H9 (cell line): ENCODE results near the gene PDE4B. TPM values are rescaled to one million over a fixed set of nuclear protein-coding genes. Genes with fewer than 3 reads are reported as not detected.

ENCODE experiments used
- DNase-seq: peaks from one replicate; pipeline ENCODE4 v3.0.0-alpha.2; 2017
- H2AFZ ChIP-seq: one replicate; pipeline ENCODE4 v1.6.1; 2013; ENCODE audit warnings: mild to moderate bottlenecking, low read length, control low read depth, moderate library complexity
- H2AK5ac ChIP-seq: 2 replicates; pipeline ENCODE4 v1.6.1; 2013; ENCODE audit warnings: low read length, control low read depth, mixed read lengths; ENCODE audit not compliant: insufficient read length
- H2BK120ac ChIP-seq: one replicate; pipeline ENCODE4 v1.6.1; 2013; ENCODE audit warnings: low read depth, mild to moderate bottlenecking, low read length, control low read depth, inconsistent platforms; ENCODE audit not compliant: poor library complexity, severe bottlenecking
- H2BK12ac ChIP-seq: 2 replicates; pipeline ENCODE4 v1.6.1; 2013; ENCODE audit warnings: low read length, control low read depth, mixed read lengths, low read depth; ENCODE audit not compliant: insufficient read length
- H2BK15ac ChIP-seq: 2 replicates; pipeline ENCODE4 v1.6.1; 2013; ENCODE audit warnings: low read depth, low read length, control low read depth
- H2BK20ac ChIP-seq: one replicate; pipeline ENCODE4 v1.6.1; 2013; ENCODE audit warnings: low read depth, mild to moderate bottlenecking, low read length, control low read depth, inconsistent platforms; ENCODE audit not compliant: poor library complexity, severe bottlenecking
- H2BK5ac ChIP-seq: 2 replicates; pipeline ENCODE4 v1.6.1; 2013; ENCODE audit warnings: low read length, control low read depth, mixed read lengths; ENCODE audit not compliant: insufficient read length
- H3K14ac ChIP-seq: 2 replicates; pipeline ENCODE4 v1.6.1; 2013; ENCODE audit warnings: low read length, control low read depth; ENCODE audit not compliant: insufficient read depth
- H3K18ac ChIP-seq: 2 replicates; pipeline ENCODE4 v1.6.1; 2013; ENCODE audit warnings: low read depth, mild to moderate bottlenecking, mixed read lengths, low read length, control low read depth; ENCODE audit not compliant: insufficient read length
- H3K23ac ChIP-seq: 2 replicates; pipeline ENCODE4 v1.6.1; 2013; ENCODE audit warnings: low read length, control low read depth, mixed read lengths, low read depth; ENCODE audit not compliant: insufficient read length
- H3K23me2 ChIP-seq: 2 replicates; pipeline ENCODE4 v1.6.1; 2013; ENCODE audit warnings: low read depth, mild to moderate bottlenecking, mixed read lengths, low read length, control low read depth; ENCODE audit not compliant: insufficient read length, poor library complexity, severe bottlenecking
- H3K27ac ChIP-seq: 2 replicates; pipeline ENCODE4 v1.5.1; 2013; ENCODE audit warnings: low read length, control low read depth, mixed read lengths, low read depth; ENCODE audit not compliant: insufficient read length
- H3K27me3 ChIP-seq: 2 replicates; pipeline ENCODE4 v1.6.1; 2013; ENCODE audit warnings: low read length, control low read depth, inconsistent platforms; ENCODE audit not compliant: insufficient read depth
- H3K4ac ChIP-seq: 2 replicates; pipeline ENCODE4 v1.6.1; 2013; ENCODE audit warnings: low read depth, mild to moderate bottlenecking, control low read depth, inconsistent platforms, low read length, moderate library complexity
- H3K4me1 ChIP-seq: 2 replicates; pipeline ENCODE4 v1.6.1; 2013; ENCODE audit warnings: low read length, control low read depth, inconsistent platforms; ENCODE audit not compliant: insufficient read depth
- H3K4me2 ChIP-seq: 2 replicates; pipeline ENCODE4 v1.6.1; 2013; ENCODE audit warnings: low read length, control low read depth, mixed read lengths; ENCODE audit not compliant: insufficient read length, insufficient read depth
- H3K56ac ChIP-seq: 2 replicates; pipeline ENCODE4 v1.6.1; 2013; ENCODE audit warnings: low read depth, mild to moderate bottlenecking, mixed read lengths, low read length, control low read depth; ENCODE audit not compliant: insufficient read length
- H3K79me1 ChIP-seq: 2 replicates; pipeline ENCODE4 v1.6.1; 2013; ENCODE audit warnings: low read depth, mild to moderate bottlenecking, moderate library complexity, low read length, control low read depth, inconsistent platforms; ENCODE audit not compliant: insufficient read depth, poor library complexity, severe bottlenecking
- H3K79me2 ChIP-seq: 2 replicates; pipeline ENCODE4 v1.6.1; 2013; ENCODE audit warnings: low read length, control low read depth, inconsistent platforms; ENCODE audit not compliant: insufficient read depth
- H3K9ac ChIP-seq: 2 replicates; pipeline ENCODE4 v1.6.1; 2013; ENCODE audit warnings: low read length, control low read depth, mixed read lengths; ENCODE audit not compliant: insufficient read length; ENCODE audit errors: extremely low read depth
- H3K9me3 ChIP-seq: one replicate; pipeline ENCODE4 v1.6.1; 2013; ENCODE audit warnings: low read depth, low read length, inconsistent platforms; ENCODE audit not compliant: control insufficient read depth
- H3T11ph ChIP-seq: one replicate; pipeline ENCODE4 v1.6.1; 2013; ENCODE audit warnings: mild to moderate bottlenecking, low read length, control low read depth, inconsistent platforms
- H4K20me1 ChIP-seq: one replicate; pipeline ENCODE4 v1.6.1; 2013; ENCODE audit not compliant: control insufficient read depth, insufficient read length, insufficient read depth
- H4K5ac ChIP-seq: 2 replicates; pipeline ENCODE4 v1.6.1; 2013; ENCODE audit warnings: low read depth, mild to moderate bottlenecking, mixed read lengths, low read length, control low read depth; ENCODE audit not compliant: insufficient read length
- H4K8ac ChIP-seq: replicated peaks from 2 replicates; pipeline ENCODE4 v1.6.1; 2013; ENCODE audit warnings: low read length, control low read depth, mixed read lengths, low read depth; ENCODE audit not compliant: insufficient read length
- H4K91ac ChIP-seq: 2 replicates; pipeline ENCODE4 v1.6.1; 2013; ENCODE audit warnings: low read depth, mild to moderate bottlenecking, moderate library complexity, mixed read lengths, low read length, control low read depth; ENCODE audit not compliant: insufficient read length
- H3K27ac Mint-ChIP-seq, 3 experiments: 2 replicates in 2 of 3; 3 replicates in 1 of 3; pipeline ENCODE4 v1.8.0; 2020 to 2021; ENCODE audit warnings: mixed read lengths in 3 of 3, mild to moderate bottlenecking in 1 of 3, moderate library complexity in 1 of 3
- H3K27me3 Mint-ChIP-seq: 2 replicates; pipeline ENCODE4 v1.8.0; 2021; ENCODE audit warnings: low read depth, mild to moderate bottlenecking, moderate library complexity, mixed read lengths
- H3K36me3 Mint-ChIP-seq, 3 experiments: 2 replicates in 2 of 3; 3 replicates in 1 of 3; pipeline ENCODE4 v1.8.0; 2020 to 2021; ENCODE audit warnings: low read depth in 3 of 3, mixed read lengths in 3 of 3; ENCODE audit not compliant: insufficient read depth in 1 of 3
- H3K4me1 Mint-ChIP-seq, 2 experiments: 2 replicates each; pipeline ENCODE4 v1.8.0; 2020; ENCODE audit warnings: mixed read lengths in 2 of 2
- H3K4me3 Mint-ChIP-seq, 2 experiments: 2 replicates in 1 of 2; 3 replicates in 1 of 2; pipeline ENCODE4 v1.8.0; 2020 to 2021; ENCODE audit warnings: mild to moderate bottlenecking in 2 of 2, mixed read lengths in 2 of 2, moderate library complexity in 1 of 2
- H3K9me3 Mint-ChIP-seq, 2 experiments: 2 replicates in 1 of 2; 3 replicates in 1 of 2; pipeline ENCODE4 v1.8.0; 2020; ENCODE audit warnings: mild to moderate bottlenecking in 2 of 2, mixed read lengths in 2 of 2, moderate library complexity in 1 of 2
- WGBS: extraction: QIAGEN DNeasy Blood & Tissue Kit; methylation state at CpG from one replicate; pipeline ENCODE4 v1.1.7; 2013; ENCODE audit warnings: missing lambda C conversion rate, low lambda C conversion rate, mixed read lengths; ENCODE audit not compliant: insufficient read length; ENCODE audit errors: extremely low coverage; 5-methylcytosine and 5-hydroxymethylcytosine counted together
- total RNA-seq: library from RNA; stranded (reverse); gene quantifications from 2 replicates; pipeline ENCODE4 v1.2.1, GENCODE V29; 2021
- TF ChIP-seq, protein P1 (sequence below): fragments of 200-600 bp; sonication (generic); conservative IDR thresholded peaks from 3 replicates; pipeline ENCODE4 v1.8.0; 2021; ENCODE audit warnings: antibody characterized with exemption, mild to moderate bottlenecking

PDE4B gene
- total RNA-seq, 1 experiment from 2014 or later: 19.8 TPM

- no peaks in the 10 kb centered on the region for H3K9me3 Mint-ChIP-seq
- Histone ChIP-seq H3K23me2 (no peaks in the 10 kb centered on the region), H3K18ac (no peak overlapping the region), H4K5ac (no peak overlapping the region), H3K4me1 (no peaks in the 10 kb centered on the region), H2AK5ac (no peak overlapping the region), H3K23ac (no peak overlapping the region), H4K91ac (no peak overlapping the region), H3K4ac (no peak overlapping the region), H3K27ac (no peak overlapping the region), H3T11ph (no peak overlapping the region), H3K56ac (no peak overlapping the region), H3K79me2 (no peaks in the 10 kb centered on the region), H2BK120ac (no peak overlapping the region), H2BK5ac (no peak overlapping the region), H3K14ac (no peak overlapping the region), H4K20me1 (no peaks in the 10 kb centered on the region), H3K9ac (no peak overlapping the region), H2AFZ (no peak overlapping the region), H2BK12ac (no peak overlapping the region), H3K9me3 (no peaks in the 10 kb centered on the region), H3K4me2 (no peak overlapping the region), H2BK15ac (no peak overlapping the region), H3K79me1 (no peaks in the 10 kb centered on the region), H2BK20ac (no peak overlapping the region), H4K8ac (no peak overlapping the region), H3K27me3 (no peaks in the 10 kb centered on the region)
- WGBS: no CpG with 5 or more reads among the region's 4 CpGs
- H3K4me1 Mint-ChIP-seq: peaks cover 16 to 29% of the 10 kb centered on the region in 2 experiments
- no peak for DNase-seq
- H3K36me3 Mint-ChIP-seq: no peaks in the 10 kb centered on the region
- H3K27me3 Mint-ChIP-seq: peaks cover 12% of the 10 kb centered on the region
- H3K4me3 Mint-ChIP-seq: no peak overlapping the region
- TF ChIP-seq, protein P1, sequence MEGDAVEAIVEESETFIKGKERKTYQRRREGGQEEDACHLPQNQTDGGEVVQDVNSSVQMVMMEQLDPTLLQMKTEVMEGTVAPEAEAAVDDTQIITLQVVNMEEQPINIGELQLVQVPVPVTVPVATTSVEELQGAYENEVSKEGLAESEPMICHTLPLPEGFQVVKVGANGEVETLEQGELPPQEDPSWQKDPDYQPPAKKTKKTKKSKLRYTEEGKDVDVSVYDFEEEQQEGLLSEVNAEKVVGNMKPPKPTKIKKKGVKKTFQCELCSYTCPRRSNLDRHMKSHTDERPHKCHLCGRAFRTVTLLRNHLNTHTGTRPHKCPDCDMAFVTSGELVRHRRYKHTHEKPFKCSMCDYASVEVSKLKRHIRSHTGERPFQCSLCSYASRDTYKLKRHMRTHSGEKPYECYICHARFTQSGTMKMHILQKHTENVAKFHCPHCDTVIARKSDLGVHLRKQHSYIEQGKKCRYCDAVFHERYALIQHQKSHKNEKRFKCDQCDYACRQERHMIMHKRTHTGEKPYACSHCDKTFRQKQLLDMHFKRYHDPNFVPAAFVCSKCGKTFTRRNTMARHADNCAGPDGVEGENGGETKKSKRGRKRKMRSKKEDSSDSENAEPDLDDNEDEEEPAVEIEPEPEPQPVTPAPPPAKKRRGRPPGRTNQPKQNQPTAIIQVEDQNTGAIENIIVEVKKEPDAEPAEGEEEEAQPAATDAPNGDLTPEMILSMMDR: no peak
- no peak overlapping the region for H3K27ac Mint-ChIP-seq
Measured at GRCh38 chr1:66258404-66259105, 465.9 kb downstream of the PDE4B start.
